Kidney epithelial cell (primary cell): ENCODE data around the gene PLCB2. TPM values are rescaled to one million over a fixed set of nuclear protein-coding genes. Genes with fewer than 3 reads are reported as not detected.

ENCODE experiments used
- DNase-seq: peaks from one replicate; pipeline ENCODE4 v3.0.0-alpha.2; 2010; ENCODE audit warnings: low read depth
- H3K27me3 ChIP-seq: 2 replicates; pipeline ENCODE4 v1.6.0; 2011; ENCODE audit warnings: low read length; ENCODE audit not compliant: control insufficient read depth, insufficient read depth
- H3K36me3 ChIP-seq: 2 replicates; pipeline ENCODE4 v1.5.1; 2011; ENCODE audit warnings: low read length; ENCODE audit not compliant: control insufficient read depth, insufficient read depth
- H3K4me3 ChIP-seq: 2 replicates; pipeline ENCODE4 v1.5.1; 2011; ENCODE audit warnings: low read depth, mild to moderate bottlenecking, control low read depth, low read length
- total RNA-seq: library from RNA; depleted of rRNA; stranded (reverse); fragments of >200 nt; gene quantifications from 2 replicates; pipeline ENCODE4 v1.2.3, GENCODE V29; 2015
- TF ChIP-seq, protein P1 (sequence below): IDR thresholded peaks from 2 replicates; pipeline ENCODE4 v1.5.1; 2011; ENCODE audit warnings: mild to moderate bottlenecking, moderate library complexity, low read length, control low read depth, inconsistent platforms; ENCODE audit not compliant: insufficient read depth, poor library complexity, severe bottlenecking

PLCB2 gene
- total RNA-seq, 1 donor from 2014 or later: 1.5 TPM

GRCh38 chr15:40272485-40273056, 35.2 kb downstream of the PLCB2 start:
- H3K4me3 ChIP-seq: no peak overlapping the region
- H3K36me3 ChIP-seq: no peaks in the 10 kb centered on the region
- TF ChIP-seq, protein P1, sequence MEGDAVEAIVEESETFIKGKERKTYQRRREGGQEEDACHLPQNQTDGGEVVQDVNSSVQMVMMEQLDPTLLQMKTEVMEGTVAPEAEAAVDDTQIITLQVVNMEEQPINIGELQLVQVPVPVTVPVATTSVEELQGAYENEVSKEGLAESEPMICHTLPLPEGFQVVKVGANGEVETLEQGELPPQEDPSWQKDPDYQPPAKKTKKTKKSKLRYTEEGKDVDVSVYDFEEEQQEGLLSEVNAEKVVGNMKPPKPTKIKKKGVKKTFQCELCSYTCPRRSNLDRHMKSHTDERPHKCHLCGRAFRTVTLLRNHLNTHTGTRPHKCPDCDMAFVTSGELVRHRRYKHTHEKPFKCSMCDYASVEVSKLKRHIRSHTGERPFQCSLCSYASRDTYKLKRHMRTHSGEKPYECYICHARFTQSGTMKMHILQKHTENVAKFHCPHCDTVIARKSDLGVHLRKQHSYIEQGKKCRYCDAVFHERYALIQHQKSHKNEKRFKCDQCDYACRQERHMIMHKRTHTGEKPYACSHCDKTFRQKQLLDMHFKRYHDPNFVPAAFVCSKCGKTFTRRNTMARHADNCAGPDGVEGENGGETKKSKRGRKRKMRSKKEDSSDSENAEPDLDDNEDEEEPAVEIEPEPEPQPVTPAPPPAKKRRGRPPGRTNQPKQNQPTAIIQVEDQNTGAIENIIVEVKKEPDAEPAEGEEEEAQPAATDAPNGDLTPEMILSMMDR: peak; percentile 33
- DNase-seq: no peak
- peaks cover 8% of the 10 kb centered on the region for H3K27me3 ChIP-seq

DNA sequence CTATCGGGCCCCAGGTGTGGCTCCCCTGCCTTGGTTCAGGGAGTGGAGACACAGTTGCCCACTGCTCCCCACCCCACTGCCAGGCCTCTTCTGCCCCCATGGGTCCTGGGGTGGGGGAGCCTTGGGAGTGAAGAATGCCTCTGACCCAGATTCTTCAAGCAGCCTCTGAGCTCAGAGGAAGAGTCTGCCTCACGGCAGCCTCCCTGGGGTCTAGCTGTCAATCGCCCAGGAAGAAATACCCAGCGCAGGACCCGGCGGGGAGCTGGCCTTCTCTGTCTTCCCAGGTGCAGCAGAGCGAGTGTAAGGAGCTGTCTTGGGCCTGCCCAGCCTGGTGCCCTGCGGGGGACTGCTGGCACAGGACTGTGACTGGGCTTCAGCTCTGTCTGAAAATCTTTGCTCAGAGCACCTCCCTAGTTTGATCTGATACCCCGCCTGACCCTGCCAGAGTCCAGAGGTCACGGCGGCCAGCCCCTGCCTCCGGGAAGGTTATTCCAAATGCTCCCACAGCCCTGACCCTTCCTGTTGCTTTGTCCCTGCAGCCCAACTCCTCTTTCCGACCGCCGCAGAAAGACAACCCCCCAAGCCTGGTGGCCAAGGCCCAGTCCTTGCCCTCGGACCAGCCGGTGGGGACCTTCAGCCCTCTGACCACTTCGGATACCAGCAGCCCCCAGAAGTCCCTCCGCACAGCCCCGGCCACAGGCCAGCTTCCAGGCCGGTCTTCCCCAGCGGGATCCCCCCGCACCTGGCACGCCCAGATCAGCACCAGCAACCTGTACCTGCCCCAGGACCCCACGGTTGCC, 35.9 kb downstream of the PLCB2 start:
- TF ChIP-seq, protein P1: no peak
- Histone ChIP-seq H3K4me3 (no peak overlapping the region), H3K27me3 (peaks cover 4% of the 10 kb centered on the region), H3K36me3 (no peaks in the 10 kb centered on the region)
- DNase-seq: no peak

DNA sequence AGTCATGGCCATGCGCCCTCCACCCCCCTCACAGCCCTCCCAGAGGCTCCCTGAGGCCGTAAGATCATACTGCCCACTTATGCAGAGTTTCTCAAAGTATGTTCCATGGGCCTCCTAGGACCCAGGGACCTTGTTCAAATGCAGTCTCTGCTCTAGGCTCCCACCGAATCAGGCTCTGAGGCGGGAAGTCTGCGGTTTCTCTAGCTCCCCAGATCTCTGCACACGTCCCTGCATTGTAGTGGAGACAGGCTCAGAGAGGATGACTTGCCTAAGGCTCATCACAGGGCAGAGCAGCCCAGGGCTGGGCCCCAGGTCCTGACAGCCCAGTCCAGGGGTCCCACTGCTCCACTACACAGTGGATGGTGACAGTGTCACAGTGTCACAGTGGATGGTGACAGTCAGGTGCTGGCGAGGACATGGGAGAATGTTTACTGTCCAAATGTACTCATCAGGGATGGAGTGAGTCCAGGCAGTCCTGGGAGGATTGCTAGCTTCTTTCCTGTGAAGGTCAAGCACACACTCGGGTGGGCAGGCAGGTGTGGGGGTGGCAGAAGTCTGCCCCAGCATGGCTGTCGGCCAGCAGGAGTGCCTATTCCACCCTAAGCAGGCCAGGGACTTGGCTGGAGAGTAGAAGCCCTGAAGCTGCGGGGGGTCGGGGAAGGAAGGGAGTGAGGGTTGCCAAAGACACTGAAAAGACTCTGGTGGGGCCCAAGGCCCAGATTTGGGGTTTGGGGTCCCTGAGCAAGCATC, 37.3 kb downstream of the PLCB2 start:
- TF ChIP-seq, protein P1: no peak
- no peaks in the 10 kb centered on the region for H3K36me3 ChIP-seq
- no peaks in the 10 kb centered on the region for H3K27me3 ChIP-seq
- DNase-seq: no peak
- no peak overlapping the region for H3K4me3 ChIP-seq

DNA sequence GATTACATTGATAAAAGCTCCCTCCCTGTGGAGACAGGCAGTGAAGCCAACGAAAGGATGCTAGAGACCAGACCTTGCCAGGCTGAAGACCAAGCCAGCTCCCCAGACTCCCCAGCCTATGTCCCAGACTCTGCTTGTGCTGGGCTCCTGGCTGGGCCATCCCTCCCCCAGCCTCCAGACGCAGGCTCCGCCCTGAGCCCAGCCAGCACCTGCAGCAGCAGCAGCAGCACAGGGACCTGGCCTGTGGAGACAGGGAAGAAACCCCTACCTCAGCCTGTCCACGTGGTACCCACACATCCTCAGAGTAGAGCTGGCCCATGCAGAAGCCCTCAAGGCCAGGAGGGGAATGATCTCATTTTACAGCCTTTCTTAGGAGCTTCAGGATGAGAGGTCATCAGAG, 38.1 kb downstream of the PLCB2 start:
- no peaks in the 10 kb centered on the region for H3K36me3 ChIP-seq
- H3K4me3 ChIP-seq: no peak overlapping the region
- TF ChIP-seq, protein P1: no peak
- no peaks in the 10 kb centered on the region for H3K27me3 ChIP-seq
- DNase-seq: no peak

GRCh38 chr15:40267670-40268069, 40.1 kb downstream of the PLCB2 start:
- no peak for DNase-seq
- TF ChIP-seq, protein P1: no peak
- H3K27me3 ChIP-seq: no peaks in the 10 kb centered on the region
- H3K36me3 ChIP-seq: no peaks in the 10 kb centered on the region
- H3K4me3 ChIP-seq: no peak overlapping the region
